NCI-H510A (cell line): ENCODE data around the gene CNDP1.

ENCODE experiments used
- DNase-seq: peaks from one replicate; lab custom pipeline; 2025; lab: John Stamatoyannopoulos, UW

CNDP1 gene

GRCh38 chr18:74506448-74507084 lies 27.7 kb upstream of the CNDP1 start:
- DNase-seq = no peak

- DNase-seq = no peak
Observed at GRCh38 chr18:74507097-74507881, 27.0 kb upstream of the CNDP1 start.

GRCh38 chr18:74507927-74508326 lies 26.4 kb upstream of the CNDP1 start:
- DNase-seq = no peak

DNA sequence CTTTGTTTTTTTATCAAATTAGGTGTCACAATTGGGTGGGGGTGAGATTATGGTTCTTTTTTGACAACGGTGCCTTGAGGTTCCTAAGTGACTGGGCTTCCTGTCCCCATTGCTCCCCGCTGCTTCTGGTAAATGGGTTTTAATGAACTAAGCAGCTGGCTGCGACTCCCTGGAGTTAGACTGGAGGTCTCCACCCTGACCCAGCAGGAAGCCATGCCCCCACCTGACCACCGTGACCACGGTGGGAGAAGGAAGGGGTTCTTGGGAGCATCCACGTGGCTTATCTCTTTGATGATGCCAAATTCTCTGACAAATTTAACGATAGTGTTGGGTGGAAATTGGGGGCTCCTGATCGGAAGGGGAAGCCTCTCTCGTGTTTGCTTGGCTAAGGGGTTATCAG lies 25.9 kb upstream of the CNDP1 start:
- no peak for DNase-seq

DNA sequence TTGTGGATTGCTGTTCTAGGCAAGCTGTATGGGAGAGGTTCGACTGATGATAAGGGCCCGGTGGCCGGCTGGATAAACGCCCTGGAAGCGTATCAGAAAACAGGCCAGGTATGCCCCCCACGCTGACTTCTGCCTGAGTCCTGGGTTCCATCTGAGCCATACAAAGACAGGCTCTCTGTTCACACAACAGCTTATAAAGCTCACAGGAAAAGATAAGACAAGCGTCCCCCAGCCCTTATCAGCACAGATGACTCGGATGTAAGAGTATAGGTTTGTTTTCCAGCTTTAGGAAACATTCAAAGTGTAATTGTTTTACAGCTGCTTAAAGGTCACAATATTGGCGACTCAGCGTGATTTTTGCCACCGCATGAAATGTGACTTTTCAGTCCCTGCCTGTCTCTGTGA lies 25.5 kb upstream of the CNDP1 start:
- no peak for DNase-seq

GRCh38 chr18:74509856-74510769 lies 24.2 kb upstream of the CNDP1 start:
- DNase-seq = no peak

GRCh38 chr18:74510770-74511095 lies 23.6 kb upstream of the CNDP1 start:
- no peak for DNase-seq

- no peak for DNase-seq
Observed at GRCh38 chr18:74511823-74512222, 22.5 kb upstream of the CNDP1 start.

DNA sequence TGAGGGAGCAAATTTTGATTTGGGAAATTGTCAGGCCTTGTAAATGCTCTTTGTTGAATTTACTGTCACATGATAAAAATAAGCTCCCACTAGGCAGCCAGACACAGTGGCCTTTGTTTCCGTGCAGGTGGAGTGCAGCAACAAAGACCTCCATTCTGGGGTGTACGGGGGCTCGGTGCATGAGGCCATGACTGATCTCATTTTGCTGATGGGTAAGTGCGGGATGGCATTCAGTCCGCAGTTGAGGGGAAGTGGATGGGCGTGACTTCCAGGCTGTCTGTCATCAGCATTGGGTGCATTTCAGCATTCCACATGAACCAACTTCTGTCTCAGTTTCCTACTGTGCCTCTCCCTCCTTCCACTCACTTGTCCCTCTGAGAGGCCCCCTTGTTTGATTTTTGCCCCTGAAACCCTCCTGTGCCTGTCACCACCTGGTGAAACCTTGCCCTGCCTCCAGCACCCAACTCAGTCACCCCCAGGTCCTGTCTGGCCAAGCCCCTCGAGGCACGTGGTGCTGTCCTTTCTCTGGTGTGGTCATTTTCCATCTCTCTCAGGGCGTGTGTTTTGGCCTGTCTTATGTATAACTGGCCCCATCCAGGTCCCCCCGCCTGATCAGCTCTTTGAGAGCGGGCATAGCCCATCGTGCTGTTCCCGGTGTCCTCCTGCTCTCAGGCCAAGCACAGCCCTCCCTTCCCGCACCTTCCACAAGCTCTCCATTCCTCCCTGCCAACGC lies 21.8 kb upstream of the CNDP1 start:
- no peak for DNase-seq

DNA sequence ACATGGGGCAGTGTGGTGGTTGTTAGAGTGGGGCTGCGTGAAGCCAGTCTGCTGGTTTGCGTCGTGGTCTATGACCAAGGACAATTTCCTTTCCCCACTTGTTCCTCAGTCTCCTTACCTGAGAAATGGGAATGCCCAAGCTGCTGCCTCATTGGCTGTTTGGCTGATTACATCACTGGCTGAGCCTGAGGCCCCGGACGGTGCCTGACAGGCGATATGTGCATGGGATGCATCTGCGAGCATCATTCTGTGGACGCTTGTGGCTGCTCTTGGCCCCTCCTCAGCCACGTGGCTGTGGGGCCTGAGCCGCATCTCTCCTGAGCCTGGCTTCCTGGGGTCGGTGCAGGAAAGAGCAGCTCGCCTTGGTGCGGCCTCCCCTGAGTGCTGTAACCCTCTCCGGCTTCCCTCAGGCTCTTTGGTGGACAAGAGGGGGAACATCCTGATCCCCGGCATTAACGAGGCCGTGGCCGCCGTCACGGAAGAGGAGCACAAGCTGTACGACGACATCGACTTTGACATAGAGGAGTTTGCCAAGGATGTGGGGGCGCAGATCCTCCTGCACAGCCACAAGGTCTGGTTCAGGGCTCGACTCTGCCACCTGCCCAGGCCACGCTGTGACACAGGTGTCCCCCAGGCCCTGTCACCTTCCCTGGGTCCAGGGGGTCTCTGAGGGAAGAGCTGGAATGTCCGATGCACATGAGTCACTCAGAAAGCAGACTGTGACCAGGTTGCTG lies 21.0 kb upstream of the CNDP1 start:
- DNase-seq = no peak

- no peak for DNase-seq
Observed at GRCh38 chr18:74513883-74514205, 20.5 kb upstream of the CNDP1 start.

GRCh38 chr18:74514860-74515495 lies 19.3 kb upstream of the CNDP1 start:
- no peak for DNase-seq

DNA sequence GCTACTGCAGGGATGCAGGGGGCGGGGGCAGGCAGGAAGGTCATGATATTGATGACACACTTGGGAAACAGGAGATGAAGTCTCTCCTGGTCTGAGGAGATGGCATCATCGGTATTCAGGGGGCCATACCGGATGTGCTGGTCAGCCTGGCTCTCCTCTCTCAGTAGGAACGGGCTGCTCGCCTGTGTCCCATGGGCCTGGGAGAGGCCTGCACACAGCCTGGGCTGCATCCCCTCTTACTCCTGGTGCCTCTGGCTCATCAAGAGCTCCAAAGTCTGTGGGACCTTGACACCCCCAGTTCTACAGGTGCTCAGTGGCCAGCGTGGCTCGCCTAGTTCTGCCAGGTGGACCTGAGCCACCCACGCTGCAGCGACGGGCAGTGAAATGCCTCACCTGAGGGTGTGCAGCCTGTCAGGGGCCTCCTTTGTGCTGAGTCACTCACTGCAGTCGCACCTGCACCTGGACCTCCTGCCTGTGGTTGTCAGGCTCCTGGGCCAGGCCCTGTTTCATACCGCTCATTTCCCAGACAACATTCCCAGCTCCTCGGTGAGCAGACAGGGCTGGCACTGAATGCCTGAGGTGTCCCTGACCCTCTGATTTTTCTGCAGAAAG lies 18.6 kb upstream of the CNDP1 start:
- no peak for DNase-seq

- DNase-seq = no peak
Observed at GRCh38 chr18:74516271-74517235, 17.7 kb upstream of the CNDP1 start.

DNA sequence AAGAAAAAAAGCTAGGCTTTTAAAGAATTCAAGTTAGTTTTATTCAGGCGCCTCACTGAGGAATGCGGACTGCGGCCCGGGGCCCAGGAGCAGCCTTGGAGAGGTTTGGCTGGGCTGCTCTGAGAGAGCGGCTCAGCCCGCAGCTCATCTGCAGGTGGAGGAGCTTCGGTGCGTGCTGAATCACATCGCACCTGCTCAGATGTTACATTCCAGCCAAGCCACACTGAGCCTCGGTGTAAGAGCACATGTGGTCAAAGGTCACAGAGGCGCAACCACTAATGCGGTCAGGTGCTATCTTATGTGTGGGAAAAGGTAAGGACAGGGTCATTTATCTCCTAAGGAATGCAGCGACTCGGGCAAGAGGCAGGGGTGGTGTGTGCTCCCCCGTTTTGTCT lies 17.1 kb upstream of the CNDP1 start:
- no peak for DNase-seq

GRCh38 chr18:74518456-74519295 lies 15.6 kb upstream of the CNDP1 start:
- no peak for DNase-seq

DNA sequence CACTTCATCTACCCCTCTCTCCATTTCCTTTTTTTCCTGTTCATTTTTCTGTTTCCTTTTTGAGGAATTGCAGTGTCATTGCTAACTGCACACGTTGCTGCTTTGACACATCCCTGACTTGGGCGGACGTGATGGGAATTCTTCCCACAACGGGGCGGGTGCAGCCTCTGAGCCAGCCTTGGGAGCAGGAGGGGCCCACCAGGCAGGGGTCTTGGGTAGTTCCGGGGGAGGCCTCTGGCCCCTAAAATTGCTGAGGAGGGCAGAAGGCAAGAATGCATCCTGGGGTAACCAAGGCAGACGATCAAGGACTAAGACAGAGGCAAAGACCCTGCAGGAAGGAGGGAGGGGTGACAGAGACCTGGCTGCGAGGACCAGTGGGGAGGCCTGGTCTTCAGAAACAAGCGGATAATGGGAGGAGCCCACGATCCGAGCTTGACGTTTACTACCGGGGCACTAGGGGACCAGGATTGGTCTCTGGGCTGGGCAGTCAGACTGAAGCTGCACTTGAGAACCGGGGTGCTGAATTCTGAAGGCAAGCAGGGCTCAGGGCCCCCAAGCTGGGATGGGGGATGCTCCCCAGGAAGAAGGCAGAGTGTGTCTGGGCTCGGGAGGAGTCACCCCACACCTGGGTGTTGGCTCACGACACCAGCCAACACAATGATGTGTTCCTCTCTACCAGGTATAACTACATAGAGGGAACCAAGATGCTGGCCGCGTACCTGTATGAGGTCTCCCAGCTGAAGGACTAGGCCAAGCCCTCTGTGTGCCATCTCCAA lies 14.8 kb upstream of the CNDP1 start:
- DNase-seq = no peak
